GM18858 (cell line): ENCODE data around the gene TCERG1L.
"Not testable (repeated sequence)": the region's sequence is repeated elsewhere in the genome, so short reads cannot be mapped to it uniquely, and the experiment has no call there.

ENCODE experiments used
- ATAC-seq: cut with Tn5 transposase; IDR thresholded peaks from one replicate; pipeline ENCODE4 v1.9.1; 2021; ENCODE audit not compliant: unreplicated experiment

TCERG1L gene, protein sequence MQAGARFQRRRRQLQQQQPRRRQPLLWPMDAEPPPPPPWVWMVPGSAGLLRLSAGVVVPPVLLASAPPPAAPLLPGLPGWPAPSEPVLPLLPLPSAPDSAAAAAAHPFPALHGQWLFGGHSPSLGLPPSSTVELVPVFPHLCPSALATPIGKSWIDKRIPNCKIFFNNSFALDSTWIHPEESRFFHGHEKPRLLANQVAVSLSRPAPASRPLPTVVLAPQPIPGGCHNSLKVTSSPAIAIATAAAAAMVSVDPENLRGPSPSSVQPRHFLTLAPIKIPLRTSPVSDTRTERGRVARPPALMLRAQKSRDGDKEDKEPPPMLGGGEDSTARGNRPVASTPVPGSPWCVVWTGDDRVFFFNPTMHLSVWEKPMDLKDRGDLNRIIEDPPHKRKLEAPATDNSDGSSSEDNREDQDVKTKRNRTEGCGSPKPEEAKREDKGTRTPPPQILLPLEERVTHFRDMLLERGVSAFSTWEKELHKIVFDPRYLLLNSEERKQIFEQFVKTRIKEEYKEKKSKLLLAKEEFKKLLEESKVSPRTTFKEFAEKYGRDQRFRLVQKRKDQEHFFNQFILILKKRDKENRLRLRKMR

DNA sequence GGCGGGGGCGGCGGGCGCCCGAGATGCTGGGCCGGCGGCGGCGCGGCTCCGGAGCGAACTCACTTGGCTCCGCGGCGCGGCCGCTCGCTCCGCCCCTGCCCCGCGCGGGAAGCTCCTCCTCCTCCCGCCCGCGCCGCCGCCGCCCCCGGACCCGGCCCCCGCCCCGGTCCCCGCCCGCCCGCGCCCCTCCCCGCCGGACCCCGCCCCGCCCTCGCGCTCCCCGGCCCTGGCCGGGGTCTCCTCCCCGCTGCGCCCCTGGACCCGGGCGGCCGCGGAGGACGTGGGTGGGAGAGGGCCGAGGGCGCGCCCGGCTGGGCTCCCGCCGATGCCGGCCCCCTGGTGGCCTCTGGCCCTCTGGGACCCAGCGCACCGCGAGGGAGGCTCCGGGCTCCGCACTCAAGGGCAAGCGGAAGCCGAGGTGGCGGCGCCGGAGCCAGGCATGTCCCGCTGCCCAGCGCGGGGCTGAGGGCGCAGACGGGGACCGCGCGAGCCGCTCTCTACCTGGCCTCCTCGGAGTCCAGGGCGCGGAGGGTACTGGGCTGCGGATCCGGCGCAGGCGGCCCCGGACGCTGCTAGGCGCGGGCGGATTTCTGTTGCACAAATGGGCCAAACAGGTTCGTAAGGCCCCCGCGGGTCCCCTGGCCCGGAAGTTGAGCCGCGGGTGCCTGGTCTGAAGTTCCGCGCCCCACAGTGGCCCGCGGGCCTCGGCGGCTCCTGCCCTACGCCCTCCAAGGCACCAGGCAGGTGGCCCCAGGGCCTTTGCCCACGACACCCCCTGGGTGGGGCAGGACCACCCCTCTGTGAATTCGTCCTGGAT is at the start of gene TCERG1L:
TCERG1L (minus strand) TSS at position 61 of the 817 bp plus-strand sequence. CDS start 86 bp downstream, outside the sequence.
- no peak for ATAC-seq

DNA sequence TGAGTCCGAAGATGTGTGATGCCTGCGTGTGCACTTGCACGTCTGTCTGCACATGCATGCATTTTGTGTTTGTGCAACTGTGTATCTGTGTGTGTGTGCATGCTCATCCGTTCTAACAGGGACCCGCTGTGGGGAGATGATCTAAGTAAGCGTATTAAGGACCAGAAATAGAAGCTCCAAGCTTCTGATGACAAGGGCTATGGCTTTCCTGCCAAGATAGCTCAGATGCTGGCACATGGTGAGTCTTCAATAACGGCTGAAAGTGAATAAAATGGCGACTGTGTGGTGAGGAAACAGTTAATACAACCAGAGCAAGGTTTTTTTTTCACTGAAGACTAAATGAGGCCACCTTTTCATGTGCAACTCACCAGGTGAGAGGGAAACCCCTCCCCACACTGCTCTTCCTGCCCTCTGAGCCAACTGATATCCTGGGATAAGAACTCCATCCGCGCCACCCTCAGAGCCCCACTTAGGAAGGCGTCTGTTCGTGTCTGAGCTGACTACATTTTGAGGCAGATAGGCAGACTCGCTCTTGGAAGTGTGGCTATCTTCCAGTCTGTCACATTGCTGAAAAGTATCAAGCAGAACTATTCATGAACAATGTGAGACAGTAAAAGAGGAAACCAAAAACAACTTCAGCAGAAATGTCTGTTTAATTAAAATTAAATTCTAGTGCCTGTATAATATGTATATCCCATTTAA is 47.4 kb upstream of the TCERG1L start:
- no peak for ATAC-seq

GRCh38 chr10:131356442-131356841 is 44.9 kb upstream of the TCERG1L start:
- no peak for ATAC-seq

DNA sequence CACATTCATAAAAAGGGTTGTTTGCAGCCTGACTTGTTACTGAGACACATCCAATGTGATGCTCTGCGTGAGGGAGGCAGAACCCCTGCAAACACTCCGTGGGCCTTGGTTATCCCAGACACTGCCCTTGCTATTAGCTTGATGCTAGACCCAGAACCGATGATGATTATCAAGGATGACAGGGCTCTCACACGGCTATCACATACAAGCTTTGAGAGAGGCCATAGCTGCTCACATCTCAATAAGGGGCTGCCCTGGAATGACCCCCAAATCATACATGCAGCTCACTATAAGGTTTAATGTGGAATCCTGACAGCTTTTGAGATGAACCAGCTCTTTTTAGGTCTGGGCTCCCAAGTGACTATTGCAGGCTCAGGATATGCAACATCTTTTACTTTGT is 44.4 kb upstream of the TCERG1L start:
- ATAC-seq, result no peak

GRCh38 chr10:131355056-131355455 is 43.5 kb upstream of the TCERG1L start:
- ATAC-seq, result no peak

DNA sequence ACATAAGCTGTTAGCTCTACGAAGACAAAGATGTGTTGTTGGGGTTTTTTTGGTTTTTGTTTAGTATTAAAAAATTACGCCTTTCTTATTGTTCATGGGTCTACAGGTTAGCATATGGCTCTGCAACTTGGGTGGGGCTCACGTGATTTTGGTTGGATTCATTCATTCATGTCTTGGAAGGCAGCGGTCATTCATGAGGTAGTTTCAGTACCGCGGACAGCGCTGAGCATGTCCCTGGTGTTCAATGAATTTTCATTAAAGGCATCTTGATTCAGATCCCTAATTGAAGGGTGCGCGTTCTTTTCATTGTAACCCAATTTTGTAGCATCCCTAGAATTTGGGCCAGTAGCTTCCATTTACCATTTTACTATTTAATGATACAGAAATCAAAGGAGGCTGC is 42.9 kb upstream of the TCERG1L start:
- ATAC-seq, result no peak

GRCh38 chr10:131352765-131353290 is 41.3 kb upstream of the TCERG1L start:
- no peak for ATAC-seq

DNA sequence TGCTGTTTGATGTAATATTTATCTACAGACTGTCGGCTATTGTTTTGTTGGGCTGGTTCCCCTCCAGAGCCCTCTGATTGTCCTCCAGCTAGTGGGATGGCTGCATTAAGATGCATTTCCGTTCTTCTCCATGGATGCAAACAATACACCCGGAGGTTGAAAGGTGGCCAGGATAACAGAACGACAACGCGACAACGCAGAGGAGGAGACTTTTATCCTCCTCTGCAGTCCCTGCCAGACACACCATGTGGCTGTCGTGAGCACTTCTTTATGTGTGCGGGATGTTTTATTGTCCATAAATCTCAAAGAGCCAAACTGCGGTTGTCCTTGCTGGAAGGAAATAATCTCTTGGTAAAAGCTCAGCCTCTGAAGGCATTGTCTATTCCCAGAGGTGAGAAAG is 39.1 kb upstream of the TCERG1L start:
- ATAC-seq, result no peak

- no peak for ATAC-seq
These were observed 38.7 kb upstream of the TCERG1L start for GRCh38 chr10:131350245-131350644.

DNA sequence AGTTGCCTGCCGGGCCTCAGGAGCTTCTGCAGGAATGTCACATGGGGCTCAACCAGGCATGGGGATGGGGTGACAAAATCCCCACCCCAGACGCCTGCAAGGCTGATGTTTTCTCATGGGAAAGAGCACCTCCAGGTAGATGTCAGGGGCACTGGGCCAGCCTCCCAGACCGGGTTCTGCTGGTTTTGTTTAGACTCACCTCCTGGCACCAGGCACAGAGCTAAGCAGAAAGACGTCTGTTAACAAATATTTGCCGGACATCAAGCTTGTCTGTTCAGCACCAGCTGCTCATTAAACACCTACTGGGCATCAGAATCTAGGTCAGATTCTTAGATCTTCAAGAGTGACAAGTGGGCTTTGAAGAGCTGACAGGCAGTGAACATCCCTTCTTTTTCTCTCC is 34.9 kb upstream of the TCERG1L start:
- no peak for ATAC-seq

GRCh38 chr10:131345691-131346090 is 34.2 kb upstream of the TCERG1L start:
- ATAC-seq, result no peak

- ATAC-seq, result no peak
These were observed 33.2 kb upstream of the TCERG1L start for GRCh38 chr10:131344747-131345146.

DNA sequence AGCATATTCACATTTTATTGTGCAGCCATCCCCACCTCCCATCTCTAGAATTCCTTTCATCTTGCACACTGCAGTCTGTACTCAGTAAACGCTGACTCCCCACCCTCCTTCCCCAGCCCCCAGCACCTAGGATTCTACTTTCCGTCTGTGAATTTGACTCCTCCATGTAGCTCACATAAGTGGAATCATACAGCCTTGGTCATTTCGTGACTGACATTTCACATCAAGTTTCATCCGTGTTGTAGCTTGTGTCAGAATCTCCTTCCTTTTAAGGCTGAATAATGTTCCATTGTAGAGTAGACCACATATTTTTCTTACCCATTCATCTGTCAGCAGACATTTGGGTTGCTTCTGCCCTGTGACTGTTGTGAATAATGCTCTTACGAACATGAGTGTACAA is 26.2 kb upstream of the TCERG1L start:
- ATAC-seq, result no peak

- no peak for ATAC-seq
These were observed 21.3 kb upstream of the TCERG1L start for GRCh38 chr10:131332821-131333220.

- no peak for ATAC-seq
These were observed 12.4 kb upstream of the TCERG1L start for GRCh38 chr10:131323880-131324279.

DNA sequence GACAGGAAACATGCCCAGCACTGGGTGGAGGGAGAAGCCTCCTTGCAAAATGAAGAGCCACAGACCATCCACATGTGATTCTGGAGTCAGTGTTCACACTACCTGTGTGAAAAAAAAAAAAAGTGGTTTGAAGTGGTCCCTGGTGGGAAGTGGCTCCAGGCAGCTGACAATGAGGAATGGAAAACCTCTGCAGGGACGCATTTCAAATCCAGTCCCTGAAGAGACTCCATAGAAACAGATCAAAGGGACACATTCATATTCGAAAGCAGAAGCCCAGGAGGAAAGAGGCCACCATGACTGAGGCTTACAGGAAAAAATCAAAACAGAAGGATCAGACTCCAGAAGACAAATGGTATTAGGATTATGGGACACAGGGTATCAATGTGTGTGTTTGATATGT is 11.5 kb upstream of the TCERG1L start:
- ATAC-seq, result no peak

DNA sequence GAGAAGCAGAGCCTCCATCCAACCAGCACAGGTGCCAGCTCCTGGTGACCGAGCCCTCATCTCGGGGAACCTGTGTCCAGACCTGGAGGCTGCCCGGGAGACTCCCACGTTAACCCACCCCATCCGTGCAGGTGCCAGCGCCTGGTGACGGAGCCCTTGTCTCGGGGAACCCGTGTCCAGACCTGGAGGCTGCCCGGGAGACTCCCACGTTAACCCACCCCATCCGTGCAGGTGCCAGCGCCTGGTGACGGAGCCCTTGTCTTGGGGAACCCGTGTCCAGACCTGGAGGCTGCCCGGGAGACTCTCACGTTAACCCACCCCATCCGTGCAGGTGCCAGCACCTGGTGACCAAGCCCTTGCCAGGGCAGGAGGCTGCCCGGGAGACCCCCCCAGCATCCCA is 11.1 kb upstream of the TCERG1L start:
- ATAC-seq, result not testable (repeated sequence)

GRCh38 chr10:131320860-131321604 is 9.5 kb upstream of the TCERG1L start:
- no peak for ATAC-seq

DNA sequence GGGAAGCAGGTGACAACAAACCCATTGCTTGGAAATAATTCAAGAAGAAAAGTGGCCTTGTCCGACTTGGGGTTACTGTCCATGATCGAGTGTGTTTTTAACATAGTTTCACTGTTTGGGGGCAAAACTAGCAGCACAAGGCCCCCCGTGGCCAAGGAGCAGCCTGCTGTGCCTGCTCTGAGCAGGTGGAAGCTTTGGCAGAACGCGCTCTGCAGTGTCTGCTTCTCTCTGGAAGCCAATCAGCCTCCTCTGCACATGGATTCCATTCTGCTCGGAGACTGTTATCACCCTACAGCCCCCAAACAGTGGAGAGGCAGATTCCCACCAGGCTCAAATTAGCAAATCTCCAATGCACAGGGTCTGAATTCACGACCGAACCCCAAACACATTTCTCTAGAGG is 7.3 kb upstream of the TCERG1L start:
- ATAC-seq, result no peak

GRCh38 chr10:131318291-131318690 is 6.8 kb upstream of the TCERG1L start:
- no peak for ATAC-seq
